K562 (cell line): ENCODE results near the gene PPP2R2D. TPM values are rescaled to one million over a fixed set of nuclear protein-coding genes. Genes with fewer than 3 reads are reported as not detected.

Experiments
- ARID2 ChIP-seq: fragments of 450-650 bp; IDR thresholded peaks from 2 replicates; pipeline ENCODE4 v1.6.1; 2017; ENCODE audit warnings: antibody characterized with exemption, mild to moderate bottlenecking
- C11orf30 ChIP-seq: fragments of 450-650 bp; IDR thresholded peaks from 2 replicates; pipeline ENCODE4 v1.6.1; 2016; ENCODE audit warnings: low read depth, mild to moderate bottlenecking
- CGGBP1 ChIP-seq: fragments of 250-450 bp; sonication (Bioruptor Pico); IDR thresholded peaks from 2 replicates; pipeline ENCODE4 v1.9.0; 2021; ENCODE audit warnings: mild to moderate bottlenecking
- CTCFL ChIP-seq: IDR thresholded peaks from 2 replicates; pipeline ENCODE4 v1.6.1; 2011; ENCODE audit warnings: borderline replicate concordance, low read depth, mild to moderate bottlenecking, moderate library complexity, low read length; ENCODE audit not compliant: insufficient read depth, poor library complexity, severe bottlenecking
- DEAF1 ChIP-seq: fragments of 450-650 bp; formaldehyde crosslinking; IDR thresholded peaks from 2 replicates; pipeline ENCODE4 v1.4.0; 2020; ENCODE audit warnings: mild to moderate bottlenecking, moderate library complexity
- FOXJ3 ChIP-seq: sonication (generic); formaldehyde crosslinking; IDR thresholded peaks from 2 replicates; pipeline ENCODE4 v1.4.0; 2020; ENCODE audit warnings: mild to moderate bottlenecking, missing genetic modification reagents
- HINFP ChIP-seq: fragments of 450-650 bp; conservative IDR thresholded peaks from 2 replicates; pipeline ENCODE4 v1.6.1; 2016; ENCODE audit warnings: missing genetic modification characterization, low read depth, mild to moderate bottlenecking, control low read depth, missing compliant biosample characterization
- MAZ ChIP-seq, 2 experiments: fragments of 450-650 bp in 1 of 2; sonication (generic) in 1 of 2; formaldehyde crosslinking; IDR thresholded peaks in 1 of 2; conservative IDR thresholded peaks in 1 of 2; 2 replicates each; pipeline versions ENCODE4 v1.4.0 to v1.5.0; 2020; ENCODE audit warnings: mild to moderate bottlenecking in 1 of 2, missing genetic modification reagents in 1 of 2
- MEIS2 ChIP-seq: fragments of 450-650 bp; IDR thresholded peaks from 2 replicates; pipeline ENCODE4 v1.6.1; 2014; ENCODE audit warnings: mild to moderate bottlenecking; ENCODE audit not compliant: partially characterized antibody
- NRF1 ChIP-seq, 2 experiments: fragments of 450-650 bp; IDR thresholded peaks in 1 of 2; conservative IDR thresholded peaks in 1 of 2; 2 replicates each; pipeline ENCODE4 v1.6.1; 2014; ENCODE audit warnings: mild to moderate bottlenecking in 2 of 2
- RAD21 ChIP-seq, 2 experiments: fragments of 250-450 bp in 1 of 2; fragments of 450-650 bp in 1 of 2; sonication (Bioruptor Pico) in 1 of 2; formaldehyde crosslinking in 1 of 2; IDR thresholded peaks in 1 of 2; conservative IDR thresholded peaks in 1 of 2; 2 replicates each; pipeline versions ENCODE4 v1.4.0 to v1.8.0; 2020 to 2022; ENCODE audit warnings: mild to moderate bottlenecking in 2 of 2, moderate library complexity in 1 of 2
- RB1 ChIP-seq: fragments of 450-650 bp; IDR thresholded peaks from 2 replicates; pipeline ENCODE4 v1.6.1; 2017; ENCODE audit warnings: low read depth, mild to moderate bottlenecking
- SMC3 ChIP-seq: conservative IDR thresholded peaks from 2 replicates; pipeline ENCODE4 v1.6.1; 2011; ENCODE audit warnings: low read depth, low read length, improper control_type of control experiment; ENCODE audit not compliant: insufficient read depth
- STAG1 ChIP-seq: sonication (generic); formaldehyde crosslinking; IDR thresholded peaks from 2 replicates; pipeline ENCODE4 v1.5.0; 2020; ENCODE audit warnings: missing genetic modification reagents, borderline replicate concordance
- TAL1 ChIP-seq: fragments of 450-650 bp; IDR thresholded peaks from 2 replicates; pipeline ENCODE4 v1.6.1; 2016; ENCODE audit warnings: mild to moderate bottlenecking
- TOE1 ChIP-seq, 2 experiments: fragments of 450-650 bp in 1 of 2; sonication (generic) in 1 of 2; formaldehyde crosslinking in 1 of 2; IDR thresholded peaks; 2 replicates each; pipeline versions ENCODE4 v1.7.1 to v1.8.0; 2016 to 2022; ENCODE audit warnings: borderline replicate concordance in 2 of 2, mild to moderate bottlenecking in 2 of 2, antibody characterized with exemption in 1 of 2, inconsistent platforms in 1 of 2, low read depth in 1 of 2, missing genetic modification reagents in 1 of 2, moderate library complexity in 1 of 2
- ZBTB2 ChIP-seq: fragments of 450-650 bp; IDR thresholded peaks from 2 replicates; pipeline ENCODE4 v1.6.1; 2016; ENCODE audit warnings: antibody characterized with exemption
- ZBTB7A ChIP-seq: IDR thresholded peaks from 2 replicates; pipeline ENCODE4 v1.6.1; 2011; ENCODE audit warnings: low read depth, mild to moderate bottlenecking, low read length, moderate library complexity, borderline replicate concordance; ENCODE audit not compliant: control insufficient read depth
- polyA plus RNA-seq, 8 experiments: library from polyadenylated mRNA; depleted of rRNA in 4 of 8; stranded (reverse) in 5 of 8; unstranded in 3 of 8; fragments of >200 nt; fragmentation: Nextera tagmentation in 2 of 8; fragmentation: Illumina TruSeq in 1 of 8; extraction: Ambion mirVana in 2 of 8; extraction: Trizol in 1 of 8; gene quantifications; 2 replicates each; pipeline versions ENCODE4 v1.2.1 to v1.2.3, GENCODE V29; 2011 to 2014; ENCODE audit warnings: inconsistent platforms in 1 of 8, missing spikeins in 1 of 8
- total RNA-seq, 7 experiments: library from RNA; depleted of rRNA in 6 of 7; stranded (reverse); fragments of >200 nt in 6 of 7; fragmentation: Illumina TruSeq in 2 of 7; extraction: Trizol in 2 of 7; gene quantifications; 2 replicates each; pipeline versions ENCODE4 v1.2.1 to v1.2.3, GENCODE V29; 2011 to 2021; ENCODE audit warnings: low replicate concordance in 1 of 7

The PPP2R2D gene
- total and polyA plus RNA-seq, 9 of the 15 experiments (the other 6 are each of a cell fraction or from before 2014, with no cell fraction given), result 1.9 to 37.0 (median 26.8) TPM

DNA sequence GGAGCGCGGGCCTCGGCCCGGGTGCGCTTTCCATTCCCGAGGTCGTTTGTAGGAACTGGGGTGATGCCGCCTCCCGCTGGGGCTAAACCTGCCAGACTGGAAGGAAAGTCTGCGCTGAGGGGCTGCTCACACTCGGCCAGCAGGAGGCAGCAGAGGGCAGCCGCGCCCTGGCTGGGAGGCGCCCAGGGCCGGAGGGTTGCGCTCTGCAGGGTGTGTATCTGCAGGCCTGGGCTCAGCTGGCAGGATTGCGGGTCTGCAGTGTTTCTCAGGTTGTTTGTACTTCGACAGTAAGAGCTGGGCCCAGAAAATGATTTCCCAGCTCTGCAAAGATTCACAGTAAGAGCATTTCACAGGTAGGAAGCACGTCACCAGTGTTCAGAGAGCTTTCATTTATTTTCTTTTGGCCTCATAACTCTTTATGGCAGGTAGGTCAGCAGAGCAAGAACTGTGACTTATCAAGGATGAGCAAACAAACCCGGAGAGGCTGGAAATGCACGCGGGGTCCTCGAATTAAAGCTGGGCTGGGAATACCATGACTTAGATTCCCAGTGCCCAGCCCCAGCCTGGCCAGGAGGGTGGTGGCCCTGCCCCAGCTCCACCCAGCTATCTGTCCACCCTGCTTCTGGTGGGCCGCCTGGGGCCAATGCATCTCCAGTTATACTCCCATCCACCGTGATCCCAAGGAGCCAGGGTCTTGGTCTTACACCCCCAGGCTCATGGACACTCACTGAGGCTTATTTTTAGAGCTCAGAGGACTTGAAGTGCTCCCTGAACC, 15.2 kb upstream of the PPP2R2D start (continued):
- TF ChIP-seq ARID2 (peak; percentile 74; the same call in 1 of the 2 replicates), DEAF1 (peak; percentile 82), ZBTB2 (no peak), CGGBP1 (CRISPR knock-in tag) (no peak), CTCFL (no peak), FOXJ3 (CRISPR knock-in tag) (no peak), TOE1 (IDR thresholded peaks at IDR 0.05; ENCODE audit: borderline replicate concordance) (no peak), TOE1 (CRISPR knock-in tag; IDR thresholded peaks at IDR 0.05; ENCODE audit: borderline replicate concordance, low read depth) (no peak), NRF1 (conservative IDR thresholded peaks at IDR 0.05 in 1 of 2, IDR thresholded peaks at IDR 0.05 in 1 of 2) (peak in 1 of 2 experiments; percentile 31; a peak in 1 of 4 replicates), MAZ (CRISPR knock-in tag; conservative IDR thresholded peaks at IDR 0.05 in 1 of 2, IDR thresholded peaks at IDR 0.05 in 1 of 2) (peak in 1 of 2 experiments; percentile 68; a peak in 2 of 4 replicates), RB1 (peak; percentile 84), MEIS2 (peak; percentile 42), ZBTB7A (peak; percentile 42; the same call in 1 of the 2 replicates), STAG1 (CRISPR knock-in tag) (peak; percentile 79; the same call in 1 of the 2 replicates), SMC3 (peak; percentile 92), C11orf30 (no peak), HINFP (tag) (no peak), TAL1 (no peak), RAD21 (CRISPR knock-in tag; conservative IDR thresholded peaks at IDR 0.05 in 1 of 2, IDR thresholded peaks at IDR 0.05 in 1 of 2) (peak; percentile 89 to 95)
